Activated T-cell treated with anti-CD3 and anti-CD28 coated beads, Interleukin-2, amount 50 U/mL, for 1 hour (primary cell): ENCODE measurements around the gene TMPRSS4.

Experiments used
- DNase-seq: peaks from one replicate; pipeline ENCODE4 v3.0.0-alpha.2; 2020

The TMPRSS4 gene

GRCh38 chr11:118157186-118157895 is 80.5 kb downstream of the TMPRSS4 start:
- DNase-seq, result no peak

DNA sequence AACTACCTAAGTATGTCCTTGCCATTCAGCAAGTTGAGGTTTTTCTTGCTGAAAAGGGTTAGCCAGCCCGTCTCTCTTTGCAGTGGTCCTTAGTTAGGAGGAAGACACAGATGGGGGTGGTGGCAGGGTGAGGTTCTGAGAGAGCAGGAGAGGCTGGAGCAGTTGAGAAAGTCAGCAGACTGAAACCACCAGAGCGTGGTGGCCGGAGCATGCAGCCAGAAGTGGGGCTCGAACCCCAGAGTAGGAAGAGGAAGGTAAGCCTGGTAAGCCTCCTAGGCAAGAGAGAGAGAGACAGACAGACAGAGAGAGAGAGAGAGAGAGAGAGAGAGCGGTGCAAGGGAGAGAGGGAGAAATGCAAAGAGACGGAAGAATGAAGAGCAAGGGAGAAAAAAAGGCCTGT is 84.9 kb downstream of the TMPRSS4 start:
- DNase-seq, result no peak

GRCh38 chr11:118162846-118163245 is 86.0 kb downstream of the TMPRSS4 start:
- DNase-seq, result no peak

GRCh38 chr11:118163494-118163893 is 86.6 kb downstream of the TMPRSS4 start:
- DNase-seq, result no peak

DNA sequence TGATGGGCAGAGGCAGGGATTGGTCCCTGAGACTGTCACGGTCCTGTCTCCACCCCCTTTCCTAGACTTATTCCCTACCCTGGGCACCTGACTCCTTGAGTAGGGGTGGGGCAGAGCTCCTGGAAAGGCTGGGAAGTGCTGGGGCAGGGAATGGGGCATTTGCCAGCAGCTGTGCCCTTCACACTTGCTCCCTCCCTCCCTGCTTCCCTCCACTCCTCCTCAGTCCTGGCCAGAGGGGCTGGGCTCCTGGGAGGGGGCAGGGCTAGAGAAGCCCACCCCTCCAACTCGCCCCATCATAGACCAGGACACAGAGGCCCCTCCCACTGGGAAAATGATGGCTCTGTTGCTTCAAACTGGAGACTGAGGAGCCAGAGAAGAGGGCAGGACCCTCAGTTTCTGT is 88.0 kb downstream of the TMPRSS4 start:
- no peak for DNase-seq

DNA sequence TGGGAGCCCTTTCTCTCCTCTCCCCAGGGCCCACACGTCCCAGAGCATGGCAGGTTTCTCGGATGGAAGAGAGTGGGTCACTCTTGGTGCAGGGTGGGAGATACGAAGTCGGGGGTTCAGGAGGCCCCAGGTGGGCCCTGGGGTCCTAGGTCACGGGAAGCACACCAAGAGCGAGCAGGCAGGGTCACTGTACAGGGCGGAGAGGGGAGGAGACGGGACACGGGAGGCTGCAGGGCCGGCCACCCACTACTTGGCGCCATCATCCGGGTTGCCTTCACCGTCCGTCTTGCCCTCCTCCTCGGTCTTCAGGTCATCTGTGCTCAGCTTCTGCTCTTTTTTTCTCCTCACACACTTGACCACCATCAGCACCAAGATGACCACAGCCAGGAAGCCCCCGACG is 89.8 kb downstream of the TMPRSS4 start:
- DNase-seq, result no peak

GRCh38 chr11:118167253-118167652 is 90.4 kb downstream of the TMPRSS4 start:
- DNase-seq, result no peak

GRCh38 chr11:118167906-118168305 is 91.0 kb downstream of the TMPRSS4 start:
- no peak for DNase-seq

GRCh38 chr11:118168316-118168715 is 91.4 kb downstream of the TMPRSS4 start:
- DNase-seq, result no peak

- no peak for DNase-seq
Observed at GRCh38 chr11:118168751-118169150, 91.9 kb downstream of the TMPRSS4 start.

GRCh38 chr11:118169300-118170140 is 92.6 kb downstream of the TMPRSS4 start:
- DNase-seq, result no peak

GRCh38 chr11:118170231-118170630 is 93.4 kb downstream of the TMPRSS4 start:
- DNase-seq, result no peak

- no peak for DNase-seq
Observed at GRCh38 chr11:118170882-118171268, 94.0 kb downstream of the TMPRSS4 start.
